Caki2 (cell line): ENCODE measurements around the gene STYXL1. TPM values are rescaled to one million over a fixed set of nuclear protein-coding genes. Genes with fewer than 3 reads are reported as not detected.

ENCODE experiments used
- DNase-seq: peaks from one replicate; pipeline ENCODE4 v3.0.0-alpha.2; 2015; ENCODE audit warnings: low read depth
- in situ Hi-C: cut with HindIII; loops from 2 replicates; pipeline ENCODE4 v1.10.0; 2016; ENCODE audit warnings: low sequenced_read_pairs, low pct_unique_long_range_greater_than_20kb, mixed read lengths
- total RNA-seq: library from RNA; depleted of rRNA; stranded (reverse); fragments of >200 nt; shearing (Covaris generic); gene quantifications from 2 replicates; pipeline ENCODE4 v1.2.3, GENCODE V29; 2014; ENCODE audit warnings: low replicate concordance; rRNA removed

The STYXL1 gene
- total RNA-seq, 1 experiment from 2014 or later: 118 TPM

DNA sequence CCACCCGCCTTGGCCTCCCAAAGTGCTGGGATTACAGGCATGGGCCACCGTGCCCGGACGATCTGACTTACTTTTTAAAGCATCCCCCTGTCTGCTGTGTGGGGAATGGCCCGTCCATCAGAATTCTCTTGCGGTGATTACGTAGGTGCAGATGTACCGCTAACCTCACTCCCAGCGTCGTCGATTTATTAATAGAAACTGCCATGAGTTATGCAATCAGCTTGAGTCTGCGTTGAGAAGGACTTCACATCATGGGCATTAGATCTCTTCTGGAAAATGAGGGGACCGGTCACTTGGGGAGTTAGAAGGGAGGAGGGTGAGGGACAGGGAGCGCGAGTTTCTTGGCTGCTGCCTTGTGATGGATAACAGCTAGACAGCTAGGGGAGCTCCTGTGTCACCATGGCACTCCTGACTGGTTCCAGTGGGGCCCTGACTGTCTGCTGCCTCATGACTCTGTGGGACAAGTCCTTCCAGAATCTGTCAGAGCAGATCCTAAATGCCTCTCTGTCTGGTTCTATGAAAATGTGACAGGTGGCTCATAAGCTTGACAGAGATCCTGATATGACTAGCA is 97.6 kb downstream of the STYXL1 start:
- no peak for DNase-seq
- in situ Hi-C loops: loop anchor here (10.0 kb wide), 1 partner anchor 45 kb away; no protein-coding TSS in a partner anchor

- DNase-seq: no peak
- in situ Hi-C loops: no loop called here
Measured at GRCh38 chr7:75948179-75948578, 99.6 kb downstream of the STYXL1 start.

Other genes with a start within 250 kb of the STYXL1 start
- gene CCL24, start 234.2 kb downstream of the STYXL1 start, total RNA-seq: not detected in 2 replicates
- 19.8 and 21.8 TPM in 2 replicates for gene RHBDD2, start 169.0 kb downstream of the STYXL1 start, total RNA-seq
- 94.8 and 144 TPM in 2 replicates for gene POR, start 132.8 kb downstream of the STYXL1 start, total RNA-seq
- 28.8 and 36.5 TPM in 2 replicates for gene TMEM120A, start 53.4 kb downstream of the STYXL1 start, total RNA-seq
- 127 and 221 TPM in 2 replicates for gene MDH2, start 106 bp upstream of the STYXL1 start, total RNA-seq
- 1.1 and 1.3 TPM in 2 replicates for gene SRRM3, start 153.9 kb upstream of the STYXL1 start, total RNA-seq